ENCODE measurements around the gene GPR39.

GPR39 gene

DNA sequence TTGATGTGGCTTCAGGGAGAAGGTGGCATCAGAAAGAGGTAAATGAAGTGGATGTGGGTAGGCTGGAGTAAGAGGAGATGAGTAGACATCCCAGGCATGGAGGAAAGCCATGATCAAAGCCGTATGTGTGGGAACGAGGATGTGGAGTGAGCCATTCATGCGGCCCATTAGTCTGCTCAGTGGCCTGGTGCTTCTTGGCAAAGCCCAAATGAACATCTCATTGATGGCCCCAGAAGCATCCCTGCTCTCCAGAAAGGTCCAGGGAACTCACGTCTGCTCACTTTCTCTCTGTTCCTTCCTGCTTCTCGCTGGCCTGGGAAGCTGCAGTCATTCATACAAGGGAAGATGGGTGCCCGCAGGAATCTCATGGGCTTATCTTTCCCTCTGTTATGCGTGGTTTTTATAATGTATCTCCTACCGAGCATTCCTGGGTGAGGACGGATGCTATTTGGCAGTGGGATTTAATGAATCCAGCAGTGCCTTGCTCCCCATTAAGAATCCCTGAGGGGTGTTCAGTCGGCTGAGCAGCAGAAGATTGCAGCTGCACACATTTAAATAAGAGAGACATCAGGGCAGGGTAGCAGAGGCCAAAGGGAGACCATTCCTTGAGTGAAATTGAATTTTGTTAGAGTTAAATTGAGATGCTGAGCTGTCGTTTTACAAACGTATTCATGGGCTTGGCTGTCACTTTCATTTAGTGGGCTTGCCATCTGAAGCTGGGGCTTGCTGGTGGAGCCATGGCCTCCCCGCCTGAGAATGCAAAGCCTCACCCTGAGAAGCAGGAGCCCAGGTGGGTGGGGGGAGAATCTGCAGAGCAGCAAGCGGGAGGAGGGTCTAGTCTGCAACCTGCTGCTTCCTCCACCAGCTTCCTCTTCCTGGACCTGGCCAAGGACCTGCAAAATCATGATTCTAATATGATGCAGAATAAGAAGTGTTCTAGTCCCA, 188.9 kb downstream of the GPR39 start:
- Histone ChIP-seq H4K20me1 (ENCODE audit: insufficient read depth) (no peaks in the 10 kb centered on the region), H2AFZ (ENCODE audit: low read depth) (no peak overlapping the region), H3K27ac (no peak overlapping the region), H3K4me3 (IDR thresholded peaks at IDR 0.05; ENCODE audit: insufficient read depth, low read depth, low read length) (no peak overlapping the region), H3K36me3 (ENCODE audit: insufficient read depth) (no peaks in the 10 kb centered on the region), H3K79me2 (ENCODE audit: insufficient read depth, low read depth) (no peaks in the 10 kb centered on the region), H3K4me1 (ENCODE audit: low read depth, poor library complexity, severe bottlenecking) (no peaks in the 10 kb centered on the region), H3K9ac (no peak overlapping the region), H3K27me3 (ENCODE audit: insufficient read depth, low read depth) (no peaks in the 10 kb centered on the region), H3K4me2 (no peak overlapping the region)
- TF ChIP-seq, protein P1, sequence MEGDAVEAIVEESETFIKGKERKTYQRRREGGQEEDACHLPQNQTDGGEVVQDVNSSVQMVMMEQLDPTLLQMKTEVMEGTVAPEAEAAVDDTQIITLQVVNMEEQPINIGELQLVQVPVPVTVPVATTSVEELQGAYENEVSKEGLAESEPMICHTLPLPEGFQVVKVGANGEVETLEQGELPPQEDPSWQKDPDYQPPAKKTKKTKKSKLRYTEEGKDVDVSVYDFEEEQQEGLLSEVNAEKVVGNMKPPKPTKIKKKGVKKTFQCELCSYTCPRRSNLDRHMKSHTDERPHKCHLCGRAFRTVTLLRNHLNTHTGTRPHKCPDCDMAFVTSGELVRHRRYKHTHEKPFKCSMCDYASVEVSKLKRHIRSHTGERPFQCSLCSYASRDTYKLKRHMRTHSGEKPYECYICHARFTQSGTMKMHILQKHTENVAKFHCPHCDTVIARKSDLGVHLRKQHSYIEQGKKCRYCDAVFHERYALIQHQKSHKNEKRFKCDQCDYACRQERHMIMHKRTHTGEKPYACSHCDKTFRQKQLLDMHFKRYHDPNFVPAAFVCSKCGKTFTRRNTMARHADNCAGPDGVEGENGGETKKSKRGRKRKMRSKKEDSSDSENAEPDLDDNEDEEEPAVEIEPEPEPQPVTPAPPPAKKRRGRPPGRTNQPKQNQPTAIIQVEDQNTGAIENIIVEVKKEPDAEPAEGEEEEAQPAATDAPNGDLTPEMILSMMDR (conservative IDR thresholded peaks at IDR 0.05; ENCODE audit: low read depth, low read length), result no peak

DNA sequence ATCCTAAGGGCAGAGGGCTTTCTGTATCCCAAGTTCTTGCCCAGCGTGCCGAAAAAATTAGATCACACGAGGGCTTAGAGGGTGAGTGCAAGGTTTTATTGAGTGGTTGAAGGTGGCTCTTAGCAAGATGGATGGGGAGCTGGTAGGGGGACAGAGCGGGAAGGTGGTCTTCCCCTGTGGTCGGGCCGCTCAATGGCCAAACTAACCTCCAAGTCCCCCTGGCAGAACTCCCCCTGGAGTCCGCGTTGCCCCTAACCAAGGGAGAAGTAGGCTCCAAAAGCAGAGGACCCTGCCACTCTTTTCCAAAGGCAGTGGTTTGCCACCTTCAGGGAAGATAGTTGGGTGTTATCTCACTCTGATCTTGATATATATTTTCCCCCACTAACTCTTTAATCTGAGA, 190.0 kb downstream of the GPR39 start:
- Histone ChIP-seq H3K4me3 (IDR thresholded peaks at IDR 0.05; ENCODE audit: insufficient read depth, low read depth, low read length) (no peak overlapping the region), H3K36me3 (ENCODE audit: insufficient read depth) (no peaks in the 10 kb centered on the region), H3K27ac (no peak overlapping the region), H3K9ac (no peak overlapping the region), H3K4me1 (ENCODE audit: low read depth, poor library complexity, severe bottlenecking) (no peaks in the 10 kb centered on the region), H3K4me2 (no peak overlapping the region), H3K27me3 (ENCODE audit: insufficient read depth, low read depth) (no peaks in the 10 kb centered on the region), H4K20me1 (ENCODE audit: insufficient read depth) (no peaks in the 10 kb centered on the region), H3K79me2 (ENCODE audit: insufficient read depth, low read depth) (no peaks in the 10 kb centered on the region), H2AFZ (ENCODE audit: low read depth) (no peak overlapping the region)
- TF ChIP-seq, protein P1 (conservative IDR thresholded peaks at IDR 0.05; ENCODE audit: low read depth, low read length), result no peak

- no peak overlapping the region for H3K27ac ChIP-seq
- no peak overlapping the region for H3K9ac ChIP-seq
- H3K36me3 ChIP-seq (ENCODE audit: insufficient read depth), result no peaks in the 10 kb centered on the region
- H4K20me1 ChIP-seq (ENCODE audit: insufficient read depth), result no peaks in the 10 kb centered on the region
- TF ChIP-seq, protein P1 (conservative IDR thresholded peaks at IDR 0.05; ENCODE audit: low read depth, low read length), result no peak
- H3K4me2 ChIP-seq, result no peak overlapping the region
- H3K79me2 ChIP-seq (ENCODE audit: insufficient read depth, low read depth), result no peaks in the 10 kb centered on the region
- H3K4me3 ChIP-seq (IDR thresholded peaks at IDR 0.05; ENCODE audit: insufficient read depth, low read depth, low read length), result no peak overlapping the region
- no peak overlapping the region for H2AFZ ChIP-seq (ENCODE audit: low read depth)
- H3K4me1 ChIP-seq (ENCODE audit: low read depth, poor library complexity, severe bottlenecking), result no peaks in the 10 kb centered on the region
- H3K27me3 ChIP-seq (ENCODE audit: insufficient read depth, low read depth), result no peaks in the 10 kb centered on the region
These were observed 191.0 kb downstream of the GPR39 start for GRCh38 chr2:132607426-132608090.

- no peak overlapping the region for H3K4me3 ChIP-seq (IDR thresholded peaks at IDR 0.05; ENCODE audit: insufficient read depth, low read depth, low read length)
- TF ChIP-seq, protein P1 (conservative IDR thresholded peaks at IDR 0.05; ENCODE audit: low read depth, low read length), result no peak
- no peak overlapping the region for H3K9ac ChIP-seq
- no peak overlapping the region for H3K4me2 ChIP-seq
- H3K4me1 ChIP-seq (ENCODE audit: low read depth, poor library complexity, severe bottlenecking), result no peaks in the 10 kb centered on the region
- H3K79me2 ChIP-seq (ENCODE audit: insufficient read depth, low read depth), result no peaks in the 10 kb centered on the region
- no peaks in the 10 kb centered on the region for H4K20me1 ChIP-seq (ENCODE audit: insufficient read depth)
- no peaks in the 10 kb centered on the region for H3K27me3 ChIP-seq (ENCODE audit: insufficient read depth, low read depth)
- no peak overlapping the region for H3K27ac ChIP-seq
- H3K36me3 ChIP-seq (ENCODE audit: insufficient read depth), result no peaks in the 10 kb centered on the region
- H2AFZ ChIP-seq (ENCODE audit: low read depth), result no peak overlapping the region
These were observed 191.7 kb downstream of the GPR39 start for GRCh38 chr2:132608311-132608710.
